Measurements from ENCODE around the gene TNNI3K. TPM values are rescaled to one million over a fixed set of nuclear protein-coding genes. Genes with fewer than 3 reads are reported as not detected.

The TNNI3K gene
- total and polyA plus RNA-seq, 10 of the 15 experiments (the other 5 are each of a cell fraction or from before 2014, with no cell fraction given), result 0.14 to 1.6 (median 0.44) TPM; not detected in 4

DNA sequence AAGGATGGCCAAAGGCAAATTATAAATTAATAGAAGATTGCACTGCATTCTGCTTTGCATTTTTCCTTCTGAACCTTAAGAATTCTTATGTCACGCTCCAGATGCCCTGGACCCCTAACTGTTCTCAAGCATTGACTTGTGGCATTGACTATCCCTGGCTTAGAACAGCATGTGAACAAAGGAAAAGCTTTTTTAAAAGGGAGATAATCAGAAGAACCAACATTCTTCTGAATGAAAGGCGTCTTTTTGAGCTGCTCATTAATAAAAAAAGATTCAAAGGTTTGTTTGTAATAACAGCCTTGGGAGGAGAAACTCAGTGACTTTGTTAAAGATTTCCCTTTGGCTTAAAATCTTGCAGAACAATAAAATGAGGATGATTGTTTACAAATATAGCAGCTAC lies 105.5 kb downstream of the TNNI3K start:
- ChIA-PET POLR2A (no interaction called here), CTCF (no interaction called here), RAD21 (ENCODE audit: unreplicated experiment) (no interaction called here), SMC1A (ENCODE audit: uncharacterized antibody, unreplicated experiment) (interaction anchor here (1.0 kb wide), 1 partner anchor 17 kb away, joined by 3 read pairs; no protein-coding TSS in a partner anchor)
- H4K20me1 ChIP-seq (ENCODE audit: control insufficient read depth, insufficient read depth), result no peaks in the 10 kb centered on the region
- DNase-seq (ENCODE audit: low read depth, low spot score) (no peak), ATAC-seq (no peak), FAIRE-seq (no peak)
- TF ChIP-seq ZZZ3 (IDR thresholded peaks at IDR 0.05; ENCODE audit: control insufficient read depth, insufficient read length, low read depth), result no peak
- TF ChIP-seq, protein P1, sequence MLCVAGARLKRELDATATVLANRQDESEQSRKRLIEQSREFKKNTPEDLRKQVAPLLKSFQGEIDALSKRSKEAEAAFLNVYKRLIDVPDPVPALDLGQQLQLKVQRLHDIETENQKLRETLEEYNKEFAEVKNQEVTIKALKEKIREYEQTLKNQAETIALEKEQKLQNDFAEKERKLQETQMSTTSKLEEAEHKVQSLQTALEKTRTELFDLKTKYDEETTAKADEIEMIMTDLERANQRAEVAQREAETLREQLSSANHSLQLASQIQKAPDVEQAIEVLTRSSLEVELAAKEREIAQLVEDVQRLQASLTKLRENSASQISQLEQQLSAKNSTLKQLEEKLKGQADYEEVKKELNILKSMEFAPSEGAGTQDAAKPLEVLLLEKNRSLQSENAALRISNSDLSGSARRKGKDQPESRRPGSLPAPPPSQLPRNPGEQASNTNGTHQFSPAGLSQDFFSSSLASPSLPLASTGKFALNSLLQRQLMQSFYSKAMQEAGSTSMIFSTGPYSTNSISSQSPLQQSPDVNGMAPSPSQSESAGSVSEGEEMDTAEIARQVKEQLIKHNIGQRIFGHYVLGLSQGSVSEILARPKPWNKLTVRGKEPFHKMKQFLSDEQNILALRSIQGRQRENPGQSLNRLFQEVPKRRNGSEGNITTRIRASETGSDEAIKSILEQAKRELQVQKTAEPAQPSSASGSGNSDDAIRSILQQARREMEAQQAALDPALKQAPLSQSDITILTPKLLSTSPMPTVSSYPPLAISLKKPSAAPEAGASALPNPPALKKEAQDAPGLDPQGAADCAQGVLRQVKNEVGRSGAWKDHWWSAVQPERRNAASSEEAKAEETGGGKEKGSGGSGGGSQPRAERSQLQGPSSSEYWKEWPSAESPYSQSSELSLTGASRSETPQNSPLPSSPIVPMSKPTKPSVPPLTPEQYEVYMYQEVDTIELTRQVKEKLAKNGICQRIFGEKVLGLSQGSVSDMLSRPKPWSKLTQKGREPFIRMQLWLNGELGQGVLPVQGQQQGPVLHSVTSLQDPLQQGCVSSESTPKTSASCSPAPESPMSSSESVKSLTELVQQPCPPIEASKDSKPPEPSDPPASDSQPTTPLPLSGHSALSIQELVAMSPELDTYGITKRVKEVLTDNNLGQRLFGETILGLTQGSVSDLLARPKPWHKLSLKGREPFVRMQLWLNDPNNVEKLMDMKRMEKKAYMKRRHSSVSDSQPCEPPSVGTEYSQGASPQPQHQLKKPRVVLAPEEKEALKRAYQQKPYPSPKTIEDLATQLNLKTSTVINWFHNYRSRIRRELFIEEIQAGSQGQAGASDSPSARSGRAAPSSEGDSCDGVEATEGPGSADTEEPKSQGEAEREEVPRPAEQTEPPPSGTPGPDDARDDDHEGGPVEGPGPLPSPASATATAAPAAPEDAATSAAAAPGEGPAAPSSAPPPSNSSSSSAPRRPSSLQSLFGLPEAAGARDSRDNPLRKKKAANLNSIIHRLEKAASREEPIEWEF (IDR thresholded peaks at IDR 0.05; ENCODE audit: insufficient replicate concordance, low read depth, low read length), result no peak
- no peak for TF ChIP-seq ZNF217 (IDR thresholded peaks at IDR 0.05)
- TF ChIP-seq SMC3 (IDR thresholded peaks at IDR 0.05; ENCODE audit: borderline replicate concordance, low read length), result no peak
- TF ChIP-seq YBX1 (IDR thresholded peaks at IDR 0.05), result no peak
- TF ChIP-seq IKZF2 (IDR thresholded peaks at IDR 0.05), result no peak
- TF ChIP-seq, protein P2, sequence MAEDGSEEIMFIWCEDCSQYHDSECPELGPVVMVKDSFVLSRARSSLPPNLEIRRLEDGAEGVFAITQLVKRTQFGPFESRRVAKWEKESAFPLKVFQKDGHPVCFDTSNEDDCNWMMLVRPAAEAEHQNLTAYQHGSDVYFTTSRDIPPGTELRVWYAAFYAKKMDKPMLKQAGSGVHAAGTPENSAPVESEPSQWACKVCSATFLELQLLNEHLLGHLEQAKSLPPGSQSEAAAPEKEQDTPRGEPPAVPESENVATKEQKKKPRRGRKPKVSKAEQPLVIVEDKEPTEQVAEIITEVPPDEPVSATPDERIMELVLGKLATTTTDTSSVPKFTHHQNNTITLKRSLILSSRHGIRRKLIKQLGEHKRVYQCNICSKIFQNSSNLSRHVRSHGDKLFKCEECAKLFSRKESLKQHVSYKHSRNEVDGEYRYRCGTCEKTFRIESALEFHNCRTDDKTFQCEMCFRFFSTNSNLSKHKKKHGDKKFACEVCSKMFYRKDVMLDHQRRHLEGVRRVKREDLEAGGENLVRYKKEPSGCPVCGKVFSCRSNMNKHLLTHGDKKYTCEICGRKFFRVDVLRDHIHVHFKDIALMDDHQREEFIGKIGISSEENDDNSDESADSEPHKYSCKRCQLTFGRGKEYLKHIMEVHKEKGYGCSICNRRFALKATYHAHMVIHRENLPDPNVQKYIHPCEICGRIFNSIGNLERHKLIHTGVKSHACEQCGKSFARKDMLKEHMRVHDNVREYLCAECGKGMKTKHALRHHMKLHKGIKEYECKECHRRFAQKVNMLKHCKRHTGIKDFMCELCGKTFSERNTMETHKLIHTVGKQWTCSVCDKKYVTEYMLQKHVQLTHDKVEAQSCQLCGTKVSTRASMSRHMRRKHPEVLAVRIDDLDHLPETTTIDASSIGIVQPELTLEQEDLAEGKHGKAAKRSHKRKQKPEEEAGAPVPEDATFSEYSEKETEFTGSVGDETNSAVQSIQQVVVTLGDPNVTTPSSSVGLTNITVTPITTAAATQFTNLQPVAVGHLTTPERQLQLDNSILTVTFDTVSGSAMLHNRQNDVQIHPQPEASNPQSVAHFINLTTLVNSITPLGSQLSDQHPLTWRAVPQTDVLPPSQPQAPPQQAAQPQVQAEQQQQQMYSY (CRISPR knock-in tag; IDR thresholded peaks at IDR 0.05), result no peak
- no peak for TF ChIP-seq KDM1A (IDR thresholded peaks at IDR 0.05; ENCODE audit: borderline replicate concordance)
- no peak overlapping the region for H3K9ac ChIP-seq (ENCODE audit: control insufficient read depth, insufficient read depth, low read length)
- 0% methylated on average over 2 of the region's 2 CpGs for WGBS (ENCODE audit: insufficient coverage, insufficient replicate concordance, low lambda C conversion rate, missing lambda C conversion rate)
- no peak overlapping the region for H3K4me2 ChIP-seq (ENCODE audit: control insufficient read depth, insufficient read depth)
- H3K27me3 ChIP-seq (replicated peaks in 1 of 2; ENCODE audit: control insufficient read depth in 2 of 2, insufficient read depth in 2 of 2, low read length in 1 of 2), result no peaks in the 10 kb centered on the region
- no peak overlapping the region for H2AFZ ChIP-seq (ENCODE audit: control insufficient read depth, low read depth, low read length)
- H3K4me1 ChIP-seq (ENCODE audit: control insufficient read depth, insufficient read depth, low read length), result no peaks in the 10 kb centered on the region
- no peaks in the 10 kb centered on the region for H3K9me3 ChIP-seq (replicated peaks; ENCODE audit: control insufficient read depth, insufficient read depth, low read length)
- H3K4me3 ChIP-seq, result no peak overlapping the region
- intact Hi-C loops (cut with micrococcal nuclease; ENCODE audit: unreplicated experiment), result no loop called here
- no peaks in the 10 kb centered on the region for H3K36me3 ChIP-seq (ENCODE audit: control insufficient read depth in 2 of 2, insufficient read depth in 2 of 2, low read length in 1 of 2)
- in situ Hi-C loops (cut with MboI), result no loop called here
- no TSS peak for BruUV-seq (replicated peaks)
- H3K79me2 ChIP-seq (ENCODE audit: control insufficient read depth, insufficient read depth, low read length), result no peaks in the 10 kb centered on the region
- H3K27ac ChIP-seq (ENCODE audit: control insufficient read depth, insufficient read depth), result no peak overlapping the region

All from GM12878 (cell line).